Stimulated activated CD8-positive, alpha-beta memory T cell treated with anti-CD3 and anti-CD28 coated beads, Interleukin-12 subunit alpha, Interleukin-12 subunit beta, amount 100 ng/mL, for 24 hours (primary cell): ENCODE data around the gene CSTF3.
"Not testable (repeated sequence)": the region's sequence is repeated elsewhere in the genome, so short reads cannot be mapped to it uniquely, and the experiment has no call there.

Source experiments
- DNase-seq: peaks from one replicate; pipeline ENCODE4 v3.0.0-alpha.2; 2020; ENCODE audit errors: extremely low read depth

The CSTF3 gene

DNA sequence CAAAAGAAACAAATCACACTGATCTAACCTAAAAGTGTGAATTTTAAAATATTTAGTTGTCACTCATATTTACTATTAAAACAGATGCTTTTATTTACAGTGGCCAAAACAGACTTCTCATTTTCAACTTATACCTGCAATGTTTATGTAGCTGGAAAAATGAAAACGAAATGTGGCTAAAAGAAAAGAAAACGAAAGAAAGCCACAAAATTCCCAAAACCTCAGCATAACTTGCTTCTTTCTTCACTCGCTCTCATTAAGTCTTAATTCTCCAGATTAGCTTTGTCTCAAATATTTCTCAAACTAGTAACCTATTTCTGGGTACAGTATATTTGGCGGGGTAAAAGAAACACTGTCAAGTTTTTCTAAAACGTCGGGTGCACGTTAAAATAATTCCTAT, 693 bp downstream of the CSTF3 start:
- DNase-seq = no peak

DNA sequence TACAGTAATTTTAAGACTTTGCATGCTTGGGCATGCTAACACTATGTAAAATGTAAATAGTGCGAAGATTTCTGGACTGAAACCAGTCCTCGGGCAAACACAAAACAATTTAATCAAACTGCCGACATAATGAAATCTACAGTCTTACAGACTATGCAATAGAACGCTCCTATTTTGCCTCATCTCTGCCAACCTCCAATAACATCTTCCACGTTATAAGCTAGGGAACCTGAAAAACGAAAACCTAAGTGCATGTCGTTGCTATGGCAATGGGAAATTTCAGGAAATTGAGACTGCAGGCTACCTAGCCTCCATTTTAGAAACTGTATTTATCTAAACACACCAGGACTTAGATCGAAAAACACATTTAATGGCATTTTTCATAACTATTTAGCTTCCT, 1.1 kb downstream of the CSTF3 start:
- no peak for DNase-seq

DNA sequence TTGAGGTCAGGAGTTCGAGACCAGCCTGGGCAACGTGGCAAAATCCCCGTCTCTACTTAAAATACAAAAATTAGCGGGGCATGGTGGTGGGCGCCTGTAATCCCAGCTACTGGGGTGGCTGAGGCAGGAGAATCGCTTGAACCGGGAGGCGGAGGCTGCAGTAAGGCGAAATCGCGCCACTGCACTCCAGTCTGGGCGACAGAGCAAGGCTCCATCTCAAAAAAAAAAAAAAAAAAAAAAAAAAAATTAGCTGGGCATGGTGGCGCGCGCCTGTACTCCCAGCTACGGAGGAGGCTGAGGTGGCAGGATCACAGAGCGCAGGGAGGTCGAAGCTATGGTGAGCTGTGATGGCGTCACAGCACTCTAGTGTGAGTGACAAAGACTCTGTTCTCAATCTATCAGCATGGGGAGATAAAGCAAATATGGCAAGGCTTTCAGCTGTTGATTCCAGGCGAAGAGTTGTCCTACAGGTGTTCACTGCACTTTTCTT, 1.9 kb downstream of the CSTF3 start:
- DNase-seq = not testable (repeated sequence)

DNA sequence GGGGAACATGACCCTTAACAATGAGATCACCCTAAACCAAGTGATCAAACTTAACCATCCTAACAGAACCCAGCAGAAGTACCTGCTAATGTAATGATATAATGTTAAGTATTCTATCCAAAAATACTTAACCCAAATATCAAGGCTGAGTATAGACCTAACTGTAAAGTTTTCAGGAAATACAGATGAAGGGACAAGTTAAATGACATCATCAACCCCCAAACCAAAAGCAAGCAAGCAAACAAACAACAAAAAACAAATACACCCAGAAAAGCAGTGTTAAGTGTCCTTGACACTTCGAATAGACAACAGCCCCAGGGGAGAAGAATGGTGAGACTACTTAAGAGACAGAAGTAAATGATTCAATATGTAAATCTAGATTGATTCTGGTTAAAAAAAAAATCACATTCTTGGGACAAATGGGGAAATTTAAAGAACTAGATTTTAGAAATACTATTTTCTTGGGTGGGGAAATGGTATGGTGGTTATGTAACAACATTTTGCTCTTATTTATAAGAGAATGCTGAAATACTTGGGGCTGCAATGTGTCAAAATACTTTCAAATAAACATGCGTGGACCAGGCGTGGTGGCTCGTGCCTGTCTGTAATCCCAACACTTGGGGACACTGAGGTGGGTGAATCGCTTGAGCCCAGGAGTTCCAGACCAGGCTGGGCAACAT, 2.5 kb downstream of the CSTF3 start:
- DNase-seq = no peak

DNA sequence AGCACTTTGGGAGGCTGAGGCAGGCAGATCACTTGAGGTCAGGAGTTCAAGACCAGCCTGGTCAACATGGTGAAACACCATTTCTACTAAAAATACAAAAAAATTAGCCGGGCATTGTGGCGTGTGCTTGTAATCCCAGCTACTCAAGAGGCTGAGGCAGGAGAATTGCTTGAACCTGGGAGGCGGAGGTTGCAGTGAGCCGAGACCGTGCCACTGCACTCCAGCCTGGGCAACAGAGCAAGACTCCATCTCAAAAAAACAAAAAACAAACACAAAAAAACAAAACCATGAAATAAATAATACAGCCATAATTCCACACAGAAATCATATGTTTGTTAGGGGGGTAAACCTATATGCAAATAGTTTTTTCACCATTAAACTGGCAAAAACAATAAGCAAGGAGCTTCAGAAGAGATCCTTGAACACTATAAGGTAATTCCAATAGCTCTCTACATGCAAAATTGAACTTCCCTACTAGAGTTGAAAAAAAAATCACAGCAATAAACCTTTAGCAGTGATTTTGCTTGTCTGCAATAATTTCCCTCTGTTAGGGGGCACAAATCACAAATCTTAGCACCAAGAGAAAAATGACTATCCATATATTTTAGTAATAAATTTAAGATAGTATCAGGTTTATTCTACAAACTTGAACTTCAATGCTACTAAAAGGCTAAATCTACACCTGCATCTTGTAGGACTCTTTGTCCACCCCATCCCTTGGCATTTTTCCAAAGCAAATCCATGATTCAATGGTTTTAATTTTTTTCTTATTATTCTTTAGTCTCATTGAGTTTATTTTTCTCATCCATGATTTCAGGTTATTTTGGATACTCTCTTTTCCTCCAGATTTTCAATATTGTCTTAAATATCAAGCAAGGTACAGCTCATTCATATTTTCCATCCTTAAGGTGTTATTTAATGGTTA, 3.9 kb downstream of the CSTF3 start:
- DNase-seq = no peak

DNA sequence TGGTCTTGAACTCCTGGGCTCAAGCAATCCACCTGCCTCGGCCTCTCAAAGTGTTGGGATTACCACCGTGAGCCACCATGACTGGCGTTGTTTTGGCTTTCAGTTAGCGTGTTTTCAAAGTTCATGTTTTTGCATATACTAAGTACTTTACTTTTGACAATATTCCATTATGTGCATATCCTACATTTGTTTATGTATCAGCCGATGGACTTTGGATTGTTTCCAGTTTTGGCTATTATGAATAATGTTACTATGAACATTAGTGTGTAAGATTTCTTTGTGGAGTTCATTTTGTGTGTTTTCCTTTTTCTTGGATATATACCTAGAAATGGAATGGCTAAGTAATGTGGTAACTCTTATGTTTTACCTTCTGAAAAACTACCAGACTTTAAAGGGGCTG, 9.9 kb downstream of the CSTF3 start:
- no peak for DNase-seq

DNA sequence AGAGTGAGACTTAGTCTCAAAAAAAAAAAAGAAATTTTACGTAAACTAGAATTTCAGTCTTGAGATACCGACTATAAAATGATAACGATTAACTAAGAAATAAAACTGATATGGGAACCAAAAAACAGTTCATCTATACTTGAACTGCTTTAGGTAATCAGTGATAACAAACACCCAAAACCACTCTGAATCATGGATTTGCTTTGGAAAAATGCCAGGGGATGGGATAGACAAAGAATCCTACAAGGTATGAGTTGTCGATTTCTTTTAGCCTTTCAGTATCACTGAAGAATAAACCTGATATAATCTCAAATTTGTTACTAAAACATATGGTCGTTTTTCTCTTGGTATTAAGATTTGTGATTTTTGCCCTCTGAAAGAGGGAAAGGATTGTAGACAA, 13.7 kb downstream of the CSTF3 start:
- DNase-seq = no peak

DNA sequence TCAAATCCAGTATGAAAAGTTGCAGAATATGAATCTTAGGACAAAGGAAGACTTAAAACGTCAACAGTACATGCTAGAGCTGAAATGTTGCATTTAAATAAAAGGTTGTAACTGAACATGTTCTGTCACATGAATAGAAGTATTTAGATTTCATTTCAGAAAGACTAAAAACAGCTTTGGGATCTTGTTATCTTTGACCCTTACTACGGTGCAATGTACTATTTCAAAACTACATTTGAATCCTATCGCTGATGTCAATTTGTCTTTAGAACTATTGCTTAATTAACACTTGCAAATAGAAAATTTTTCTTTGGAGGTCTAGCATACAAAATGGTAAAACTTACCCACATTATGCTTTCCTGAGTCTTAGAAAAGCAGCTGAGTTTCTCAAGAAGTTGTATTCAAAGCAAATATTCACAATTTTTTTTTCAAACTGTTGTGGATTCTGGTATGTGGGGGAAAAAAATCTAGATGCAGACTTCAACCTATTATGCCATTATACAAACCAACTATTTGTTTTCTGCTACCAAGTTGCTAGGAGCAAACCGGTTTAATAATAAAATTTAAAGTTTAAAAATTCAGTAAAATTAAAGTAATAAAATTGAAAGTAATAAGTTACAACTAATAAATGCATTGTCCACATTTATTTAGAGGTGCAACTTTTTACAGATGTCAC, 25.4 kb downstream of the CSTF3 start:
- DNase-seq = no peak

DNA sequence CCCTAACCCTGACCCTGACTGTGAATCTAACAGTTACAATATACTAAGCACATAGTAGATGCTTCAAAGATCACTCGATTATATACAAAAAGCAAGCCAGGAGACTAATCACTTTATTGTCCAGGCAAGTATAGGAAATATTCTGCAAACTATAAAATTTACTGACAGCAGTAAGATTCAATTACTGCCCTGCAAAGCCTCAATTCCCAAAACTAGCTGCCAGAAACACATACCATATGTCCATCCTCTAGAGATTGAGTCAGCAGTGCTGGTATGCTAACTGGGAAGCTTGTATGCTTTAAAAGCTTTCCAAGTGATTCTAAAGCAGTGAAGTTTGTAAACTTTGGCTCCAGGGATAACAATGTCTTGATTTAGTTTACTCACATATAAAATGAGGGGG, 26.1 kb downstream of the CSTF3 start:
- no peak for DNase-seq

DNA sequence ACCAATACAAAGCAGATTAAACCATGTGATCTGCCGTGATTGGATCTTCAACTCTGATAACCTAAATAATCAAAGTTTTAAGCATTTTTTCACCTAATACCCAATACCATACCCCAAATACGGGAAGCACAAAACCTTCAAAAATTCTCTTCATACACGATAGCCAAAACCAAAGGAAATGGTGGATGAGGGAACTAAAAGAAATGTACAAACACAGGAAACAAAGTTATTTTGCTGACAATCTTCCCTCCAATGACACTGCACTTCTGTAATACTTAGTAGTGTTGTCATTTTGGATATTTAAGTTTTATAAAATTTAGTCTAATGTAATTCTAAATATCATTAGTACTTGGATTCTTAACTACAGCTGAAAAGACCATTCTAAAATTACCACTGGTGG, 27.0 kb downstream of the CSTF3 start:
- DNase-seq = no peak

DNA sequence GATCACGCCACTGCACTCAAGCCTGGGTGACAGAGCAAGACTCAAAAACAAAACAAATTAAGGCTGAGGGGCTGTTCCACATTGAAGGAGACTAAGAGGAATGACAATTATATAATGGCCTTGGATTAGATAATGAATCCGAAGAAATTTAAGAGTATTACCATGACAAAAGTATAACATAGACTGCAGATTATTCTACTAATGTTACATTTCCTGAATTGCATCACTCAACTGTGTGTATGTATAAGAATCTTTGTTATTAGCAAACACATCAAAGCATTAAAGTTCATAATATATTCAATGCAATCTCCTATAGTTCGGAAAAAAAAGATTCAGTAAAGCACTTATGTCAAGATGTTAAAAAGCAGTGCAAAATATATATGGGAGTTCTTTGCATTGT, 27.5 kb downstream of the CSTF3 start:
- DNase-seq = no peak

DNA sequence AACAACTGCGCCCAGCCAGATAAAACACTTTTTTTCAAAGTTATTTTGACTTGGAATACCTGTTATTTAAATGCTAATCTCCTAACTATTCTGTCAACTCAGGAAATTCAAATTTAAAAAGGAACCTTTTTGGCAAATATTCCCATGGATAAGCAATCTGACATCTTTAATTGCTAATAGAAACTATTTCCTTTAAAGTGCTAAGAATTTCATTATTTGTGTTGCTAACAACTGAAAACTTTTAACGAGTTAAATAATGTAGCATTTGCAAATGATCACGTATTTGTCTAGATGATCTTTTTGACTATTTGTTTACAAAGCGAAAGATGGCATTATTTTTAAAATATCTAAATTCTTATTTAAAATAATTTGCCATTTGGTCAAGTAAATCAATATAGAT, 28.8 kb downstream of the CSTF3 start:
- no peak for DNase-seq

DNA sequence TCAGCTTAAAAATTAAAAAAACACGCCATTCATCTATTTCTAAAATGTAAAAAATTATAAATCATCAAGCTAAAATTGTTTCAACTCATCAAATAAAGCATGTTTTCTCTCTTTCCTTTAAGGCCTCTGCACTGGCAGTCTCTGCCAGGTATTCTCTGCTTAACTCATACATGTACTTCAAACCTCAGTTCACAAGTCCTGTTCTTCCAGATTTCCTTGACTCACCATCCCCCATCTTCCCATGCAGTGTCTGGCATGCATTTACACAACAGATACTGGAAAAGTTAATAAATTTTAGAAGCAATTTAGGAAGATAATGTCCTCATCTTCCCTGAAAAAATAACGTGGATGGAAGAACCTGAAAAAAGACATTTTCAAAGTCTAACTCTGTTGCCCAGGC, 32.5 kb downstream of the CSTF3 start:
- no peak for DNase-seq

DNA sequence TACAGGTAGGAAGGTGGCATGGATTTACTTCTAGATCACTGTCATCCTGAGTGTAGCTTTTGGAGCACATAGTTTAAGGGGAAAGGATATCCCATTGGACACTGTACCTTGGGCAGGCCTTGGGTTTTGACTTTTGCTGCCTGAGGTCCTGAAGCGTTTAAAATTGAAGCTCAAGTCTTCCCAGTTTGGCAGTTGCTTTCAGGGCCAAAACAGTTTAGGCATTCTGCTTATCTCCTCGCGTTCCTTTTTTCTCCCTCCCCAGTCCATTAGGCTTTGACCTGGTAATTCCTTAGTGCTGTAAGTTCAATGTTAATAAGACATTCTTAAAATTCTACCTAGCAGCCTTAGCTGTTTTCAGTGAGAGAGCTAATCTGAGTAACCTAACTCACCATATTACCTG, 35.7 kb downstream of the CSTF3 start:
- no peak for DNase-seq

DNA sequence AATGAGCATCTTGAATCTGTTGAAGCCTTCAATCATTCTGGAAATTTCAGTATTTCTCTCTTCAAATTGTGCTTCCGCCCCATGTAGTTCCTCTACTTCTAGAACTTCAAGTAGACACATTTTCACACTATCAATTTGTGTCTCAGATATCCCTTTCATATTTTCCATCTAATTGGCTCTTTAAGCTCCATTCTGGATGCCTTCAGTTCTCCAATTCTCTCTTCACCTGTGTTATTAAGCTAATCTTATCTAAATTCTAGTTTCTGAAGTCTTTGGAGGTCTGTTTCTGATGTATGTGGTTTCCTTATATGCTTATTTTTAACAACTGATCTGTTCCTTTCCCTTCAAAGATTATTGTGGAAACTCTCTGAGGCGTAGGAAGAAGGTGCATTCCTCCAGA, 36.3 kb downstream of the CSTF3 start:
- DNase-seq = no peak

DNA sequence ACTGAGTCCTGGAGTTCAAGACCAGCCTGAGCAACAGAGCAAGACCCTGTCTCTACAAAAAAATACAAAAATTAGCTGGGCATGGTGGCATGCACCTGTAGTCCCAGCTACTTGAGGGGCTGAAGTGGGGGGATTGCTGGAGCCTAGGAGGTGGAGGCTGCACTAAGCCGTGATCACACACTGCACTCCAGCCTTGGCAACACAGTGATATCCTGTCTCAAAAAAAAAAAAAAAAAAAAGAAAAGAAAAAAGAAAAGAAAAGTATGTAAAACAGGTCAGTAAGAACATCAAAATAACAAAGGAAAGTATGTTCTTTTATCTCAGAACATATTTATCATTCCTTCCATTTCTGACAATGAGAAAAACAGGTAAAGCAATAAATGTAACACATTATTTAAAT, 38.6 kb downstream of the CSTF3 start:
- not testable (repeated sequence) for DNase-seq

DNA sequence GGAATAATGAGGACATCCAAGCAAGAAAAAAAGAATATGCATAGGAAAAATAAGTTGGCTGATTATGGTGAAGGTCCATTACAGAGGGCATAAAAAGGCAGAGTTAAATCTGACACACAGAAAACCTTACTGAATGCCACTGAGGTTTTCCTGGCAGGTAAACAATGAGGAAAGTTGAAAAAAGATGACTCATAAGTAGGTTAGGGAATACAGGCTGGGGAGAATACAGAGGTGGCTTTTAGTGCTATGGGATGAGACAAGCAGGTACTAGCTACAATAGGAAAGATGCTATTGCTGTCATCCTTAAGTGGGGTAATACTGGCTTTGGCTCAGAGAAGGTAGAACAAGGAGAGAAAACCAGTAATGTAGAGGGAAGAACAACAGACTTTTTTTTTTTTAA, 44.7 kb downstream of the CSTF3 start:
- DNase-seq = no peak

DNA sequence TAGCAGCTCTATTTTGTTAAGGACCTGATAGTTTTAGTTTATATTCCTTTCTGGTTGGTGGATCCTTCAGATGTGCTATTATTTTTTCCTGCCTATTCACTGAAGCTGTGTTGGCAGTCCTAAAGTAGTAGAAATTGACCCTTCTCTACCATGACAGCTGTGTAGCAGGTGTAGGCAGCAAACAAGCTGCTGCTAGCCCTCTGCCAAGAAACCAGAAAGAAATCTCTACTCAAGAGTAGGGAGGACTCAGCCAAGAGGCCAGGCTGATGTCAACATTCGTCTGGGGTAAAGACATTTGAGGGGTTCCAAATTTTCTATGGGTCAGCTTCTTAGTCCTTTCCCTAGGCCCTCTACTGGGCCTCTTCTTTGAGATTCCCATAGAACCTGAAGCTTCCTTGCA, 51.2 kb downstream of the CSTF3 start:
- DNase-seq = no peak

DNA sequence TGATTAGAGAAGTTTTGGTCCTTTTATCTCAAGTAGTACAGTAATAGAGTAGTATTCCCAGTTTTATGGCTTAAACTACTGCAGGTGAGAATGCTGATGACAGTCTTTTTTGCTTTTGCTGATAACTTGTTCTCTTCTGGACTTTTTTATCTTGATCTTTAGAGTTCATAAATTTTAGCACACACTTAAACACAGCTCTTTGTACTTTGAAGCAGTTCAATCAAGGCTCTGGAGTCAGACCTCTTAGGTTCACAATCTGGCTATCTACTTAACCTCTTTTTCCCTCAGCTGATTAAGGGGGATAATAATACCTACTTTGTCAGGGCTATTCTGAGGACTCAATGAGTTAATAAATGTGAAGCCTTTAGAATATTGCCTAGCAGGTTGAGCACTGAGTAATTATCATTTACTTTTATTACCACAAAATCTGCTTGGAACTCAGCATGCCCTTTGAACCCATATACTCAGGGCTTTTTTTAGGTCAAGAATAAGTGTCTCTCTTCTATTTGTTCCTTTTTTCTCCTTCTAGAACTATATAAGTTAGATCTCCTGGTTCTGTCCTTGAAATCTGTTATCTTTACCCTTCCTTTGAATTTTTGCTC, 51.9 kb downstream of the CSTF3 start:
- DNase-seq = no peak

DNA sequence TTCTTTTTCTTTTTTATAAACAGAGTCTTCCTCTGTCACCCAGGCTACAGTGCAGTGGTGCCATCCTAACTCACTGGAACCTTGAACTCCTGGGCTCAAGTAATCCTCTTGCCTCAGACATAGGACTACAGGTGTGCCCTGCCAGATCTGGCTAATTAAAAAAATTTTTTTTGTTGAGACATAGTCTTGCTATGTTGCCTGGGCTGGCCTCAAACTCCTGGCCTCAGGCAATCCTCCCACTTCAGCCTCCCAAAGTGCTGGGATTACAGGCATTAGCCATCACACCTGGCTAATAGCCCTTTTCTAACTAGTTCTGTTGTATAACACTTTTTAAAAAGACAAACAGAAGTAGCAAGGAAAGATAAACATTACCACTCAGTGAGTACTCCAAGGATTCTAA, 57.4 kb downstream of the CSTF3 start:
- no peak for DNase-seq

DNA sequence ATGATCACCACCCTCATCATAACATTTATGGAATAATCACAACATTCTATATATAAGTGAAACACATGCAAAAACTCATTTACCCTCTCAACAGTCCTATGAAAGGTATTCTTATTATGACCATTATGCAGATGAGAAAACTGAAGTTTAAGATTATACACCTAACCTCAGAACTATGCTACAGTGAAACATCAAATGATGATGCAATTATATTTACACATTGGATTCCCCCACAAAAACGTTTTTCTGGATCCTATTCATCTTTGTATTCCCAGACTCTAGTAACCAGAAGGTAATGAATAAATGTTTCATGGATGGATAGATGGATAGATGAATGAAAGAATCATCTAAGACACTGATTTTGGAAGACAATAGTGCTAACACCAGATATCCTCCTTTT, 67.1 kb downstream of the CSTF3 start:
- DNase-seq = no peak

DNA sequence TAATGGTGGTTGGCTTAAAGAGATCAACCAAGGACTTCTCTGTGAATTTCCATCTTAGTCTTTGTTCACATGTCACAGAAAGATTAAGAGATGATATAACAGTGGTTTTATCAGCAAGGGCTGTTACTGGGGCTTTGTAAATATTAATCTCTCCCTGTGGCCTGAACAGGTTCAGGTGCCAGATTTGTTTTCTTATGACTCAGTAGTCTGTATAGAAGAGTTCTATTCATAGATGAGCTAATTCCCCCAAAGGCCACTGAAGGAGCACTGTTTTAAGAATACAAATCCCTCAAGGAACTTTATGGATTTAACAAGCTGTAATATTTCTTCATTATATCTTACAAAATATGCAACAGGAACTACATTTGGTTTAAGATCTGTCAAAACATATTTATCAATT, 71.5 kb downstream of the CSTF3 start:
- DNase-seq = no peak
